Activated naive CD4-positive, alpha-beta T cell treated with anti-CD3 and anti-CD28 coated beads for 36 hours (primary cell): Measurements from ENCODE around the gene LTBP2. TPM values are rescaled to one million over a fixed set of nuclear protein-coding genes. Genes with fewer than 3 reads are reported as not detected.
A peak's percentile ranks its signal among the peaks of the same experiment; 100 is the strongest.

Source experiments
- CTCF ChIA-PET: fragments of 350-600 bp; sonication (Branson Sonifier 250); formaldehyde crosslinking; loops from one replicate; lab custom pipeline; 2021; ENCODE audit warnings: antibody characterized with exemption; lab: Charles Lee
- DNase-seq: peaks from one replicate; pipeline ENCODE4 v3.0.0-alpha.2; 2020
- H3K27ac Mint-ChIP-seq: one replicate; pipeline ENCODE4 v1.8.0; 2021; ENCODE audit warnings: mild to moderate bottlenecking, mixed read lengths
- H3K27me3 Mint-ChIP-seq: one replicate; pipeline ENCODE4 v1.8.0; 2021; ENCODE audit warnings: low read depth, mixed read lengths
- H3K36me3 Mint-ChIP-seq: one replicate; pipeline ENCODE4 v1.8.0; 2021; ENCODE audit warnings: low read depth, mixed read lengths
- H3K4me1 Mint-ChIP-seq: one replicate; pipeline ENCODE4 v1.8.0; 2021; ENCODE audit warnings: low read depth, mixed read lengths
- H3K4me3 Mint-ChIP-seq: one replicate; pipeline ENCODE4 v1.8.0; 2021; ENCODE audit warnings: mild to moderate bottlenecking, moderate library complexity, mixed read lengths
- H3K9me3 Mint-ChIP-seq: one replicate; pipeline ENCODE4 v1.8.0; 2021; ENCODE audit warnings: mixed read lengths
- intact Hi-C: fragments of 100-400 bp; cut with micrococcal nuclease; formaldehyde crosslinking; loops from one replicate; pipeline ENCODE4 v1.15.1; 2023
- total RNA-seq, 2 experiments: library from RNA; stranded (reverse); gene quantifications; one replicate each; pipeline ENCODE4 v1.2.3, GENCODE V29; 2021

LTBP2 gene
- under 1 TPM; 0.32 to 0.55 TPM for total RNA-seq

DNA sequence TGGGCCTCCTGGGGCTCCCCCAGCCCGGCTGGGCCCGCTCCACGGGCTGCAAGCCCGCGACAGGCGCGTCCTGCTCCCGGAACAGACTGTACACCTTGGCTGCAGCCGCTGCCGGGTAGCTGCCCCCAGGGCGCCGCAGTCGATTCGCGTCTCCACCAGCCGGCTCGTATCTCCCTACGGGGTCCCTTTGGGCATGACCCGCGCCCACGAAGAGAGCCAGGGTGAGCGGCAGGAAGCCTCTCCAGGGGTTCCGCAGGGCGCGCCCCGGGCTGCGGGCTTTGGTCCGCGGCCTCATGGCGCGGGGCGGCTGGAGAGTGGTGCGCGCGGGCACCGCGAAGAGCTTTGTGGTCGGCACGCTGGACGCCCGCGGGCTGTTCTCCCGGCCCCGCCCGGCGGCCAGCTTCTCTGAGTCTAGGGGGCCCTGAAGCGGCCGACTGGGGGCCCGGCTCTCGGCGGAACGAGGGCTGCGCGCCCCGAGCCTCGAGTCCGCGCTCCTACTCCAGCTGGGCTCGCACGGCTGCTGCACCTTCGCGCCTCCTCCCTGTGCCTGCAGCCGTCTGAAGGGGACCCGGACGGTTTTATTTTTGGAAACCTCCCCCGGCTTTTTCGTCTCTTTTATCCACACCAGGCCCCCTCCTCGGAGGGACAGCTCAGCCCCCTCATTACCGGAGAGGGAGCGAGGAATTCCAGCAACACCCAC, at the start of gene LTBP2:
Gene LTBP2, minus strand, starts transcription at position 588 of the 700 bp plus-strand sequence. Its CDS starts 293 bp downstream, at position 295.
- Mint-ChIP-seq H3K36me3 (no peaks in the 10 kb centered on the region), H3K27me3 (peaks cover 14% of the 10 kb centered on the region), H3K4me3 (peak within 1 kb of the TSS; percentile 62), H3K9me3 (no peaks in the 10 kb centered on the region), H3K4me1 (peaks cover 41% of the 10 kb centered on the region), H3K27ac (no peak within 1 kb of the TSS)
- CTCF ChIA-PET, result interaction anchor here (0.6 to 2.7 kb wide), 21 partner anchors 10 to 248 kb away, joined by 3 to 11 read pairs (median 3); partner anchors contain the start of genes ISCA2 and YLPM1
- intact Hi-C loops, result loop anchor here (1.0 kb wide), 1 partner anchor 118 kb away; the partner anchor contains the start of genes ISCA2 and NPC2
- DNase-seq, result peak; percentile 21

DNA sequence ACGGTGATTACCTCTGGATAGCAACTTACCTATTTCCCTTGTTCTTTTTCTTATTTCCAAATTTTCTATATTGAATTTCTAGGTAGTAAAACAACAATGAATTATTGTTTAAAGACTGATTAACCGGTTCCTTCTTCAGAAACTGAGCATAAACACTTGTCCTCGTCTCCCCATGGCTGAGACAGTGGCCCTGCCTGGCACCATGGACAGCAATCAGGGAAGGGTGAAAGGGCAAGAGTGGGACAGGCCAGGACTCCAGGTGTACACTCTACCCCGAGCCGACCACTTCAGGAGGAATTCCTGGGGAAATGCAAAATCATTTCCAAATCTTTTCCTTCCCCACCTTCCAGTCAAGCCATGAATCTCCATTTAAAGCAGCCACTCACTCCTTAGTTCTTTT, 48.8 kb upstream of the LTBP2 start:
- Mint-ChIP-seq H3K27ac (no peak overlapping the region), H3K36me3 (peaks cover 18% of the 10 kb centered on the region), H3K4me3 (no peak overlapping the region), H3K9me3 (no peaks in the 10 kb centered on the region), H3K27me3 (no peaks in the 10 kb centered on the region), H3K4me1 (no peaks in the 10 kb centered on the region)
- no peak for DNase-seq
- intact Hi-C loops, result no loop called here
- CTCF ChIA-PET, result no interaction called here

DNA sequence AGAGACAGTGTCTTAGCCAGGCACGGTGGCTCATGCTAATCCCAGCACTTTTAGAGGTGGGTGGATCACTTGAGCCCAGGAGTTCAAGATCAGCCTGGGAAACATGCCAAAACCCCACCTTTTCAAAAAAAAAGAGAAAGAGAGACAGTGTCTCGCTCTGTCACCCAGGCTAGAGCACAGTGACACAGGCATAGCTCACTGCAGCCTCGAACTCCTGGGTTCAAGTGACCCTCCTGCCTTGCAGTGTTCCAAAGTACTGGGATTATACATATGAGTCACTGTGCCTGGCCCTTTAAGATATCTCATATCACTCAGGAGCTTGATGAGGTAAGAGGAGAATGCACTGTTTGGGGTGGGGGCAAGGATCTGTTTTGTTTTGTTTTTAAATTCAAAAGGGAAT, 48.1 kb upstream of the LTBP2 start:
- peaks cover 18% of the 10 kb centered on the region for H3K36me3 Mint-ChIP-seq
- DNase-seq, result no peak
- H3K4me3 Mint-ChIP-seq, result no peak overlapping the region
- CTCF ChIA-PET, result interaction anchor here (1.0 kb wide), 1 partner anchor 41 kb away, joined by 3 read pairs; no protein-coding TSS in a partner anchor
- intact Hi-C loops, result no loop called here
- H3K27ac Mint-ChIP-seq, result no peak overlapping the region
- H3K27me3 Mint-ChIP-seq, result no peaks in the 10 kb centered on the region
- H3K9me3 Mint-ChIP-seq, result no peaks in the 10 kb centered on the region
- H3K4me1 Mint-ChIP-seq, result no peaks in the 10 kb centered on the region

- Mint-ChIP-seq H3K36me3 (peaks cover 11% of the 10 kb centered on the region), H3K27me3 (no peaks in the 10 kb centered on the region), H3K9me3 (no peaks in the 10 kb centered on the region), H3K4me3 (no peak overlapping the region), H3K27ac (no peak overlapping the region), H3K4me1 (no peaks in the 10 kb centered on the region)
- DNase-seq, result no peak
- CTCF ChIA-PET, result no interaction called here
- intact Hi-C loops, result no loop called here
Observed at GRCh38 chr14:74658535-74659131, 46.6 kb upstream of the LTBP2 start.

DNA sequence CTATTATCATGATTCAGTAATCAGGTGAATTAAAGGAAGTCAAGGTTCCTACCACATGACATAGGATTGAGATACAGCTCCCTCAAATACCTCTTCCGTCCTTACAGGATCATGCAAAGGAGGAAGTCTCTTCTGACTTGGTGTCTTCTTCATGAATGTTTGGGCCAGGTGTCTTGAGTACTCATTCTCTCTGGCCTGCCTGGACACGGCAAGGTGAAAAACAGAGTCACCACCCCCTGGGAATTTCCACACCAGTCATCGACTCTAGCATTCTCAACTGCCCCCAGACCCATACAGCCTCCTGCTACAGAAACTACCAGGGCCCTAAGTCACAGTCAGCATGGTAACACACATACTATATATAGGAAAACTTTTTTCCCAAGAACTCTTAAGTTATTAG, 44.9 kb upstream of the LTBP2 start:
- no peak overlapping the region for H3K27ac Mint-ChIP-seq
- H3K9me3 Mint-ChIP-seq, result no peaks in the 10 kb centered on the region
- no peaks in the 10 kb centered on the region for H3K27me3 Mint-ChIP-seq
- peaks cover 7% of the 10 kb centered on the region for H3K36me3 Mint-ChIP-seq
- no peaks in the 10 kb centered on the region for H3K4me1 Mint-ChIP-seq
- H3K4me3 Mint-ChIP-seq, result no peak overlapping the region
- intact Hi-C loops, result no loop called here
- no peak for DNase-seq
- CTCF ChIA-PET, result interaction anchor here (0.5 to 0.6 kb wide), 2 partner anchors 11 to 475 kb away, joined by 3 to 4 read pairs; no protein-coding TSS in a partner anchor

DNA sequence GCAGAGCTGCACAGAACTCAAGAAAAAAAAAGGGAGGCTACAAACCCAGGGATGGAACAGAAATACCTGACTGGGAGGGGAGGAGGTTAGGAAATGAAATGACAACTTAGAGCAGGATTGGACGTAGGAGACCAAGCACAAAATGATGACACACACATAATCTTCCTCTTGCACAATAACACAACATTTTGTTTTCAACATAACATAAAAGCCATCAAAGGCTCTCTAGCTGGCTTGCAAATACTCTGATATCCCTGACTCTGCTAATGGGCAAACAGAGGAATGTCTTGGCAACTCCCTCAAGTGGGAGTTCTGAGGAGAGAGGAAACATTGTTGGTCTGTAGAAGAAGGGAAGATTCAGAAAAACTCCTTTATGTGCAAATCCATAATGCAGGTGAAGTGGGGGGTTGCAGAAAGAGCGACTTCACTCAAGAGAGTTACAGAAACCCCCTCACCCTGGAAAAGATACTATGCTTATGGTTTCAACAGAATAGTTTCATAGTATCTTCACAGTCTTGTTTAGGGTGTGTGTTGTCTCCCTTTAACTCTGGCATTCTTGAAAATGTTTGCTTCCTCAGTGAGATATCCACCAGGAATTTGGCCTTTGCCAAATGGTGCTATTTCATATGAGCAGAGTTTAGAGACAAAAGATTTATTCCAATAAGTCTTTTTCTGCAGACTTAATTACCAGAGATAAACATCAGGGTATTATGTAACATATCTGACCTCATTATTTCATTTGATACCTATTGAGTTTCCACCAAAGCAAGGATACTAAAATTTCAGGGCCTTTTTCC, 43.8 kb upstream of the LTBP2 start:
- intact Hi-C loops, result no loop called here
- no peak overlapping the region for H3K27ac Mint-ChIP-seq
- no peak overlapping the region for H3K4me3 Mint-ChIP-seq
- DNase-seq, result no peak
- CTCF ChIA-PET, result interaction anchor here (1.7 kb wide), 1 partner anchor 44 kb away, joined by 6 read pairs; the partner anchor contains the start of gene LTBP2
- H3K27me3 Mint-ChIP-seq, result no peaks in the 10 kb centered on the region
- H3K36me3 Mint-ChIP-seq, result no peaks in the 10 kb centered on the region
- H3K9me3 Mint-ChIP-seq, result no peaks in the 10 kb centered on the region
- no peaks in the 10 kb centered on the region for H3K4me1 Mint-ChIP-seq

DNA sequence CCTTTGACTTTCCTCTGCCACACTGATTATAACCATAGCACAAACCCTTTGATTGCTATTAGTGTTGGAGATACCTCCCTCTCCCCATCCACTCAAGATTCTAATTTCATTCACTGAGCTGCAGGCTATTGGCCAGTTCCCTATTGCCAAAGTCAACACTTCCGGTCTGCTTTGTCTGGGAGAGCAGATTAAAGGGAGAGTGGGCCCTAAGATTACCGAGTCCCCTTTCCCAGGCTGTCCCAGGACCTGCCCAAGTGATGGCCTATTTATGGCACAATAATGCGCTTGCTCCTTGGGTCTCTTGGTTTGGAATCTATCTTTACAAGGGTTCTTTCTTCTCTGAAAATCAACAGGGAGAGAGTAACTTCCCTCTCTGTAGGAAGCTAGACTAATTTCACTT, 42.9 kb upstream of the LTBP2 start:
- DNase-seq, result no peak
- Mint-ChIP-seq H3K4me3 (no peak overlapping the region), H3K27ac (no peak overlapping the region), H3K36me3 (no peaks in the 10 kb centered on the region), H3K4me1 (no peaks in the 10 kb centered on the region), H3K27me3 (no peaks in the 10 kb centered on the region), H3K9me3 (no peaks in the 10 kb centered on the region)
- CTCF ChIA-PET, result interaction anchor here (1.7 kb wide), 1 partner anchor 43 kb away, joined by 6 read pairs; the partner anchor contains the start of gene LTBP2
- intact Hi-C loops, result no loop called here

DNA sequence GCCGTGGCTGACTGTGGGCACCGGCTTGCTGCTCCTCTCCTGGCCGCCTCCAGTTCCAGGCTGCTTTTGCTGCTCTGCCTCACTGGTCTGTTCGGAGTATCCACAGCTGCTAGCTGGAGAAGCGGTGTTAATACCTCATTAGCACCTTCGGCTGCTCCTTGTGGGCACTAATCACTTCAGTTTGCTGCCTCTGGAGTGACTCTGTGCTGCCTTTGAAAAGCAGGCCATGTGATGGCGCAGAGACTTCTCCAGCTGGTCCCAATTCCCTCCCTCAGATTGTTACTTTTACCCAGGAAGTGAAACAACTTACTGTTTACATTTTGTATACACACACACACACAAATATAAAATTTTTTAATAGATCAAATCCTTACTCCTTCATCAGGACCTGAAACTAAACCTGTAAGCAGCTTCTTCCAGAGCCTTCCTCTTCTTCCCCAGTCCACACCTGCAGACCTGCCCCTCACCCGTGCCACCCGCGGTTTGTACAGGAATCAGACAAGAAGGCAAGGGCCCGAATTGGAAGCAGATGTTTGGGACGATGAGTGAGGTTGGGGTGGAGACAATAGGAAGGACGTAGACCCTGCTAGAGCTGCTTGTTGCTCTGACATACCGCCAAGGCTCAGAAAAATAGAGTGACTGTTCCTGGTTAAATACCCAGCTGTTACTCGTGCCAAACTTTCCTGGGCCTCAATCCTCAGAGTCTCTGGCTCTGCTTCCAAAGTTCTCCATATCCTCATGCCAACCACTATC, 41.5 kb upstream of the LTBP2 start:
- intact Hi-C loops, result no loop called here
- H3K27ac Mint-ChIP-seq, result no peak overlapping the region
- CTCF ChIA-PET, result no interaction called here
- no peak overlapping the region for H3K4me3 Mint-ChIP-seq
- no peaks in the 10 kb centered on the region for H3K9me3 Mint-ChIP-seq
- no peak for DNase-seq
- no peaks in the 10 kb centered on the region for H3K27me3 Mint-ChIP-seq
- no peaks in the 10 kb centered on the region for H3K36me3 Mint-ChIP-seq
- no peaks in the 10 kb centered on the region for H3K4me1 Mint-ChIP-seq

DNA sequence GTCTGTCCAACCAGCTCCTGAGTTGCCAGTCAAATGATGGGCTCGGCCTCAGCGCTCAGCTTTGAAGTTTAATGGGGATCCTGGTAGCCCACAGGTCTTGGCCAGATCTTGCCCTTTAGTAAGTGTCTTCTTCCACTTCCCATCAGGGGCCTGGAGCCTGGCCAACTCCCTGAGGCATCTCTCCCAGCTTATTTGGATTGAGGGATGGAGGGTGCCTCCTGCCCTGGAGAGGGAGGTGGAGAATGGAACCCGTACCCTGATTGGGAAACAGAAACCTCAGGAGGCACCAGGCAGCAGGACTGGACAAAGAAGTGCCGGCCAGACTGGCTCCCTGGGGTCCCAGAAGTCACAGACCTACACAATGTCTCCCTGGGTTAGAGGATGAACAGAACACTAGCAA, 40.5 kb upstream of the LTBP2 start:
- Mint-ChIP-seq H3K4me1 (no peaks in the 10 kb centered on the region), H3K9me3 (no peaks in the 10 kb centered on the region), H3K27ac (no peak overlapping the region), H3K36me3 (no peaks in the 10 kb centered on the region), H3K4me3 (no peak overlapping the region), H3K27me3 (no peaks in the 10 kb centered on the region)
- intact Hi-C loops, result no loop called here
- no peak for DNase-seq
- CTCF ChIA-PET, result no interaction called here

DNA sequence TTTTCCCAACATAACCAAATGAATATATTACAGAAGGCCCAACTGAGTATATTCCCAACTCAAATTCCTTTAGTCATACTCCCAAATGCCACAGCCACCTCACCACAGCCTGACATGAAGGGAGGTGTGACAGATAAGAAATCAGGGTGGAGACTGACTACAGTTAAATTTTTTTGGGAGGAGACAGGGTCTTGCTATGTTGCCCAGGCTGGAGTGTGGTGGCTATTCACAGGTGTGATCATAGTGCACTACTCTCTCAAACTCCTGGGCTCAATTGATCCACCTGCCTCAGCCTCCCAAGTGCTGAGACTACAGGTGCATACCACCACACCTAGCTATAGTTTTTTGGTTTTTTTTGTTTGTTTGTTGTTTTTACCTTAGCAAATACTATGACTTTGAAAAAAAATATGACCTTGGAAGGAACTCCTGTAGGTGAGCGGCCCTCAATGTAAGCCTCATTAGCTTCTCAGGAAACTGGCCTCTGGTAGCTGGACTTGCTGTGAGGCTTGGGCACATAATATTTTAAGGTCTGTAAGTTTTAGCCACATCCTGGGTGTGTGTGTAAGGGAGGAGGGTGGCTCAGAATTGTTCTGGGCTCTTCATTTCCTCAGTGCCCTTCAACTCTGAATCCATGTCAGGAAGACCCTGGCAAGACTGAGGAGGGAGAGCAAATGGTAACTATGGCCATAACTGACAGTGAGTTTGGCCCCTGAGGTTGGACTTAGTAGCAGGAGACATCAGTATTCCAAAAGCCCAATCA, 39.1 kb upstream of the LTBP2 start:
- intact Hi-C loops, result no loop called here
- no peaks in the 10 kb centered on the region for H3K36me3 Mint-ChIP-seq
- H3K9me3 Mint-ChIP-seq, result no peaks in the 10 kb centered on the region
- H3K27ac Mint-ChIP-seq, result no peak overlapping the region
- DNase-seq, result no peak
- no peak overlapping the region for H3K4me3 Mint-ChIP-seq
- no peaks in the 10 kb centered on the region for H3K27me3 Mint-ChIP-seq
- H3K4me1 Mint-ChIP-seq, result no peaks in the 10 kb centered on the region
- CTCF ChIA-PET, result no interaction called here

GRCh38 chr14:74649673-74650072, 37.6 kb upstream of the LTBP2 start:
- no peaks in the 10 kb centered on the region for H3K4me1 Mint-ChIP-seq
- no peak overlapping the region for H3K27ac Mint-ChIP-seq
- no peaks in the 10 kb centered on the region for H3K9me3 Mint-ChIP-seq
- no peak overlapping the region for H3K4me3 Mint-ChIP-seq
- H3K27me3 Mint-ChIP-seq, result no peaks in the 10 kb centered on the region
- CTCF ChIA-PET, result interaction anchor here (0.8 kb wide), 1 partner anchor 41 kb away, joined by 3 read pairs; no protein-coding TSS in a partner anchor
- DNase-seq, result no peak
- no peaks in the 10 kb centered on the region for H3K36me3 Mint-ChIP-seq
- intact Hi-C loops, result no loop called here
